GM21423 (cell line): ENCODE measurements around the gene METTL3.

Experiments
- ATAC-seq: cut with Tn5 transposase; IDR thresholded peaks from one replicate; pipeline ENCODE4 v1.9.1; 2021; ENCODE audit warnings: mild to moderate bottlenecking, moderate library complexity; ENCODE audit not compliant: unreplicated experiment

Gene METTL3

DNA sequence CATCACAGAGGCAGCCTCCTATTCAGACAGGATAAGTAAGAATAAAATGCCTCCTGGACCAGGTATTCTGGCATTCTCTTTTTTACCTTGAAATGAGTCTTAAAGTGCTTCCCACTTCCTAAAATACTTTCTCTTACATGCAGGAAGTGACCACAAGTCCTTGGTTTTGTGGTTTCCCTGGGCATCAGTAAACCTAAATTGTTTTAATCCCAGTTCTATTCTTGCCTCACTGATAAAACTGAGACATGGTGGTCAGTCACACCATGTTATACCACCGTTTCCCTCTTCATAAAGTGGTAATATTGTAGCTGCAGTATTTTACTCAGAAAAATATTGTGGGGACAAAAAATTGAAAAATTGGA, 16.2 kb upstream of the METTL3 start:
- ATAC-seq: no peak

DNA sequence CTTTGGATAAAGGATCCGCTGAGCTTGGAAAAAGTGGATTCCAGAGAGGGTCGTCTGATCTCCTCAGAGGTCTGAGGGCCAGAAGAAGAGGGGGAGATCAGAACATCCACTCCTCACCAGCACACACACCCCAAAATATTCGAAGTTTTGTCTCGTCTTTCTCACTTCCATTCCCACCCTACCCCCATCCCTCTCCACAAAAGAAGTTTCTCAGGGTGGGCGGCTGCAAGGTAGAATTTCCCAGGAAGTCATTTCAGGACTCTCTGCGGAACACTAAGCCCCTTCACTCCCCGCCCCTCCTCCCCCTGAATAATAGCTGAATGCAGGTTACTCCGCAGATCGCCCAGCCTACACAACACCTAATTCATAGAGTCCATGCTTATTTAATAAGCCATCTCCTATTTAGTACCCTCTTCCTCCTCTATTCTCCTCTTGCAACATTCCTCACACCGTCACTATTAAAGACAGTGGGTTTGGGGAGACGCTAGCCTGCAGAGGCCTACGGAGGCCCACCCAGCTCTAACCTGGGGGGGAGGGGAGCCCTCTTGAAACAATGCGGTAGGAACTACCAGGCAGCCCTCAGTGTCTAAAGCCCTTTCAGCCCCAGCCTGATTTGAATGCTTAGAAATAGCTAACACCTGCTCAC, 15.7 kb upstream of the METTL3 start:
- ATAC-seq: peak; percentile 50

DNA sequence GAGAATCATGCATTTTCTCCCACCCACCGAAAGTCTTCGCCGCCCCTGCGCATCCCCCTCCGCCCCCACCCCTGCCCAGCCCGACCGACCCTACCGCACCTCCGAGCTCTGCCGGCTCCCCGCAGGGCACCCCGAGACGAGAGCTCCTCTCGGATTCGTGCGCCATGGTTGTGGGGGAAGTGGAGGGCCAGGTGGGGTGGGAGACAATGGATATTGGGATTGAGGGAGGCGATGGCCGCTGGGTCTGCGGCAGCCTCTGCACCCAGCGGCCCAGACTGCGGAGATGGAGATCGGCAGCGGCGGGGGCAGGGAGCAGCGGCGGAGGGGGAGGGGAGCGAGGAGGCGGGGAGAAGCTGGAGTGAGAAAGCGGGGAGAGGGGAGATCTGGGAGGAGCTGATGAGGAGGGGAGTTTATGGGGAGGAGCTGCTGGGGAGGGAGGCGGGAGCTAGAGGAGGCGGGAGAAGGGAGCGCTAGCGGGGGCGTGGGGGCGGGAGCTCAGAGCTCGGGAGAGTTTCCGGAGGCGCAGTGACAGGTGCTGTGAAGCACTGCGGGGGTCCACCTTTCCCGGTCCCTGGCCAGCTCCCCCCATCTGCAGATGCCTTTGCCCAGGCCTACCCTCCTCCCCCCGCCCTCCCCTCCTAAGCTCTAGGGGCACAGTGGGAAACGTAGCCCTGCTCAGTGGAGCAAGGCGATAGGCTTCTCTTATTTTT, 15.0 kb upstream of the METTL3 start, which contains the start of gene SALL2:
SALL2 (minus strand) TSS at position 385 of the 710 bp plus-strand sequence; CDS start at position 166, 219 bp downstream.
- no peak for ATAC-seq

DNA sequence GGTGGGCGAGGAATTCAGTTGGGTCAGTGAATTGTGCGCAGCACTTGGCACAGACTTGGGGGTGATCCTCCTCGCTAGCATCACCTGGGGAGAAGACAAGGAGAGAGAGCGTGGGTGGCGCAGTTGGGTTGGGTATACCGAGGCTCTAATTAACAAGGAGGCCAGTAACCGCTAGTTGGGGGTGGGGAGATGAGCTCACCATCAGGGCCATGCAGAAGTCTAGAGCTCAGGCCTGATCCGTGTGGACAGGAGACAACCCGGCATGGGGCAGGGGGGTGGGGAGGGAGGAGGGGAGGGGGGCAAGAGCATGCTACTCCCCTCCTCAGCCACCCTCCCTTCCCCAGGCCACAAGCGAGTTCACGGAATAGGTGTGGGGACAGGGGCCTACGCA, 14.4 kb upstream of the METTL3 start:
- no peak for ATAC-seq

DNA sequence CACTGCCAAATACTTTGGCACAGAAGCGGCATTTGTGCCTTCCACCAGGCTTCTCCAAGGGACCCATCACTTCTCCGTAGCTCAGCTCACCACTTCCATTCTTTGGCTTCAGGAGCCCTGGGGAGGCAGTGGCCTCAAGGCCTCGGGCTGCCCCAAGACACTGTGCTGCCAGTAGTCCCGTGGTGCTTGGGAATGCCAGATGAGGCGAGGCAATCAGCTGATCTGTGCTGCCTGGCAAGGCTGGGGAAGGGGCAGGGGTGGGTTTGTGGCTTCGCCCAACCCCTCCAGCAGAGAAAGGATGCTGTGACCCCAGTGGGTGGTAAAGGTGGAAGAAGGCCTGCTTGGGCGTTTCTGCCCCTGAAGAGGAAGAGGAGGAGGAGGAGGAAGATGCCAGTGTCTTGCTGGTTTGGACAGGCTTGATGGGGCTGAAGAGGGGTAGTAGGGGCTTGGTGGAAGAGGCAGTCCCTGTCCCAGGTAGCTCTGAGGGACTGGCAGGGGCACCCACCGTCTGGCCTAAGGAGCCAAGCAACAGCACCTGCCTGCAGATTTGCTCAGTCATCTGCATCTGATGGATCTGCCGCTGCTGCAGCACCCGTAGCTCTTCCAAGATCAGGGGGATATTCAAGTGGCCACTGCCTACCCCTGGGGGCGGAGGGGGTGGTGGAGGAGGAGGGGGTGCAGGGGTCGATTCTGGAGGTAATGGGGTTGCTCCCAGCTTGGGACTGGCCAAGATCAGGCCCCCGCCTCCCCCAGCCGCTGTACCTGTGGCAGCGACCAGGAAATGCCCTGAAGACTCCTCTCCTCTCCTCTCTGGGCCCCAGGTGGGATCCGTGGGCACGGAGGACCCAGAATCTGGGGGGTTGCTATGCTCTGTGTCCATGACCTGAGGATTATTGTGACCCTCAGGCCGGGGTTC, 13.7 kb upstream of the METTL3 start:
- no peak for ATAC-seq

DNA sequence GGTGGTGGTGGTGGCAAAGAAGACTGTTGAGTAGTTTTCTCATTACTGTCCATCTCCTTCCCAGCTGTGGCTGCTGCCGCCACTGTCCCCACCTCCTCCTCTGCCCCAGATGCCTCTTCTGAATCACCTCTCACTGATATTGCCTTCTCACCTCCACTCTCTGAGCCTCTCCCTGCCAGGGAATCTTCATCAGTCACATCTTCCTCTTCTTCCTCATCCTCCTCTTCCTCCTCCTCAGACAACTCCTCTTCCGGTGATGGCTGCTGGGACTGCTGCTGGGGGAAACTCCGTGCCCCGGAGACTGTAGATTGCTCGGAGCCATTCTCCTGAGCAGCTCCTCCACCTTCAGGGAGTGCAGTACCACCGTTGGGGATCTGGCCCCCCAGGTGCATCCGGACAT, 12.1 kb upstream of the METTL3 start:
- ATAC-seq: no peak

DNA sequence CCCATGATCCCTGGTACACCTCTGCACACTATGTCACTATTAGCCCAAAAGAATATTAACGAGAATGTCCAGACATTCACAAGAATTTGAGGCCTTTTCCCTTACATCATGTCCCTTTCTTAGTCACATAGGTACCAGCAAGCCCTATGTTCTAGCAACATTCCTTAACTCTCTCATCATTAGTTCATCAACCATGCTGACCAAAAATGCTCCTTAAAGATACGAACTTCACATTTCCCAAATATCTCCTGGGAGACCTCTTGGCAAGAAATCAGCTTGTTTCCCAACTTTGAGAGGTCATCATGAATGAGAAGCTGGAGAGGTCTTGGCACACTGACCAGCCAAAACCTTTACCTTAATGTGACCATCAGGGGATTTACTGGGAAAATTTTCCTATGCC, 10.4 kb upstream of the METTL3 start:
- ATAC-seq: no peak

DNA sequence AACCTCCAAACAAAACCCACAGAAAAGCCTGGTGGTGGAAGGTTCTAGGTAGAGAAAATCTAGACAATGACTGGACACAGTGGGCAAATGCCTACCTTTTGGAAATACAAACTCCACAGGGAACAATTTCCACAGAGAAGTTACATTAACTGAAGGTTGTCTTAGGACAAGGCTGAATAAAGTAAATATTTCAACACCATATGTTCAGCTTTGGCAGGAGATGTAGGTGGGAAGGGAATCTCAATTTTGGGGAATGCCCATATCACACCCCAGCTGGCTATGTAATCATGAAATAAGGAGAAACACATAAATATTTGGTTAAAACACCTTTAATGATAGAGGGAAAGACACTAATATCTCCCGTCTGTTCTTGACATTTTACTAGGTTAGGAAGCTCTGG, 9.6 kb upstream of the METTL3 start:
- no peak for ATAC-seq

DNA sequence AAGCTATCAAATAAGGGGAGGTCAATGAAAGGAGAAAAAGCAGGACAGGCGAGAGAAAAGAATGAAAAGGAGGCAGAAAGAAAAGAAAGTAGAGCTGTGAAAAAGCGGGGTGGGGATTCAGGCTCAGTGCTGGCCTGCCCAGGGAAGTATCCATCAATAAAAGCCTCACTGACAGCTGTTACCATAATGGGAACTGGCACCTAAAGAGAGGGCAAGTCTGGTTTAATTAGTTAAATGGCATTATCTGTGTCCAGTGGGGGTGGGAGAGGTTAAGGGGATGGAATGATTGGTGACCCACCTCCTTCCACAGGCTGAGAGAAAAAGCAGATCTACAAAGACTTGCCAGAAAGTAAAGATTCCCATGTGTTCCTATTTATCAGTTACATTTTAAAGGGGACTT, 7.6 kb upstream of the METTL3 start:
- no peak for ATAC-seq

DNA sequence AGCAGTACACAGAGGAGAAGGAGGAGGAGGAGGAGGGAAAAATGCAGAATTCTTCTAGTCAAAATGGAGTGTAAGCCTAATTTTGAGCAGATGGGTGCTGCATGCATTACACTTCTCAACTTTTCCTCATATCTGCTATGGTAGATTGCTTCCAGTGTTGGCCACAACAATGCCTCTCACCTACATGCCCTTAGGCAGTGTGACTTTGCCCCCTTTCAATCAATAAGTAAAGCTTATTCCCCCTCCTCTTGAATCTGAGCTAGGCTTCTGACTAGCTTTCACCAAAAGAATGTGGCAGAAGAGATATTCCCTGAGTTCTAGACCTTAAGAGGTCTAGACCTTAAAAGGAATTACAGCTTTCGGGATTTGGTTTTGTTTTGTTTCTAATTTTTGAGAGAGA, 3.2 kb upstream of the METTL3 start:
- no peak for ATAC-seq

DNA sequence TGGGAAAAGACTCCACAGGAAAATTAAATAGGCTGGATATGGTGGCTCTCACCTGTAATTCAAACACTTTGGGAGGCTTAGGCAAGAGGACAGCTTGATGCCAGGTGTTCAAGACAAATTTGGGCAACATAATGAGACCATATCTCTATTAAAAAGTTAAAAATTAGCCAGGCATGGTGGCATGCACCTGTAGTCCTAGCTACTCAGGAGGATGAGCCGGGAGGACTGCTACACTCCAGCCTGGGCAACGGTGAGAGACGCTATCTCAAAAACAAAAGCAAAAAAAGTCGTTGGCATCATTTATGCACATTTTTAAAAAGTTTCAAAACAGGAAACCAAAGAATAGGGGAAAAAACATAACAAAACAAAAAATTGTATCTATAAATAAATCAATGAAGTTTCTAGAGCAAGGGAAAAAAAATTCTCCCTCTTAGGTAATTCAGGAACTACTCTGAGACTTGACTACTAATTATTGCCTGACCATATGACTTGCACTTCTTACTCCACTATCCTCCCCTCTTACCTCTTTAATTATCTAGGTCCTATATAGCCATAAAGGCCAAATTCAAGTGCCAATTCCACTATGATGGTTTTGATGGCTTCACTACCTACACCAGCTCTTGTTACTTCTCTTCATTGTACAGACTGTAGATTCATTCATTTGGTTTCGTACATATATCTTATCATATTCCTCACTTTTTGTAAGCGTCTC, 1.6 kb downstream of the METTL3 start:
- no peak for ATAC-seq

DNA sequence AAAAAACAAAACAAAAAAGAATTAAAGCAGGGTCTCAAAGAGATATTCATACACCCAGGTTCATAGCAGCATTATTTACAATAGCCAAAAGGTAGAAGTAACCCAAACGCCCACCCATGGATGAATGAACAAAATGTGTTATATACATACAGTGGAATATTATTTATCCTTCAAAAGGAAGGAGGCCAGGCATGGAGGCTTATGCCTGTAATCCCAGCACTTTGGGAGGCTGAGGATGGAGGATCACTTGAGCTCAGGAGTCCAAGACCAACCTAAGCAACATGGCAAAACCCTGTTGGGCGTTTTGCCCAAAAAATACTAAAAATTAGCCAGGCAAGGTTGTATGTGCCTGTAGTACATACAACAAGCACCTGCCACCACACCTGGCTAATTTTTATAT, 4.6 kb downstream of the METTL3 start:
- no peak for ATAC-seq

DNA sequence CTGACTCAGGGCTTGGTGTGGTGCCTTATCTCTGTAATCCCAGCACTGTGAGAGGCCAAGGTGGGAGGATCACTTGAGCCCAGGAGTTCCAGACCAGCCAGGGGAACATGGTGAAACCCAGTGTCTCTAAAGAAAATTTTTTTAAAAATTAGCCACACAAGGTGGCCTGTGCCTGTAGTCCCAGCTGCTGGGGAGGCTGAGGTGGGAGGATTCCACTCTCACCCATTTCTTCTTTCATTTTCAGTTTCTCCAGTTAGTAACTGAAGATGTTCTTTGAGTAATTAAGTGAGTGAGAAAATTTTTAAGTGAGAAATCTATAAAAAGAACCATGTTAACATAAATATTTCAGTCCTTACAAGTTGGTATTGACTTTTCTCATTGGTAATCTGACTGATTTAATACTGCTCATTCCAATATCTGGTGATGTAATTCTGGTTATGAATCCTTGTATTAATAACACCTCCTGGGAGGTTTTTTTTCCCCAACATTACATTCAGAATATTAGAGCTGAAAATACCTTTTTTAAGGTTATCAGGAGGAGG, 6.1 kb downstream of the METTL3 start:
- ATAC-seq: peak; percentile 88

DNA sequence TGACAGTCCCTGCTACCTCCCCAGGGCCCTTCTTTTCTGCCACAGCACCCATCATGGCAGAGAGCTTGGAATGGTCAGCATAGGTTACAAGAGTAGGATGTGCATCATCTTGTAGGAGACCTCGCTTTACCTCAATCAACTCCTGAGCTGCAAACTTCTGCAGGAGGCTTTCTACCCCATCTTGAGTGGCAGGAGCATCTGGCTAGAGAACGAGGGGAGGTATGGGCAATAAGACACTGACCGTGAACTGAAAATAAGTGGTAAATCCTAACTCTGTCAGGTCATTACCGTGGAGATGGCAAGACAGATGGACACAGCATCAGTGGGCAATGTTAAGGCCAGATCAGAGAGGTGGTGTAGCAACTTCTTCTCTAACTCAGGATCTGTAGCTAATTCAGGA, 7.8 kb downstream of the METTL3 start:
- no peak for ATAC-seq

DNA sequence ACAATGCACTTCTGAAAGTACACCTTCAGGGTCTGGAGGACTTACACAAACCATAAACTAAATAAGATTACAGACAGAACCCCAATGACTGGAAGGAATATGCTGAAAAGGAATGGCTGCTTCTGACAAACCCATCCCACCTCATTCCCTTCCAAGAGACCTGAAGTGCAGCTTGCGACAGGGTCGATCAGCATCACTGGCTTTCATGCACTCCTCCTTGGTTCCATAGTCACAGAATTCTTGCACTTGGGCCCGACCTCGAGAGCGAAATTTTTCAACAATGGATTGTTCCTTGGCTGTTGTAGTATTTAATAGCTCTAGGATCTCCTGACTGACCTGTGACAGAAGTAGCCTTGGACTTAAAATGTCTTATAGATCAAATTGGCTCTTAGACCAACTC, 9.6 kb downstream of the METTL3 start:
- no peak for ATAC-seq

DNA sequence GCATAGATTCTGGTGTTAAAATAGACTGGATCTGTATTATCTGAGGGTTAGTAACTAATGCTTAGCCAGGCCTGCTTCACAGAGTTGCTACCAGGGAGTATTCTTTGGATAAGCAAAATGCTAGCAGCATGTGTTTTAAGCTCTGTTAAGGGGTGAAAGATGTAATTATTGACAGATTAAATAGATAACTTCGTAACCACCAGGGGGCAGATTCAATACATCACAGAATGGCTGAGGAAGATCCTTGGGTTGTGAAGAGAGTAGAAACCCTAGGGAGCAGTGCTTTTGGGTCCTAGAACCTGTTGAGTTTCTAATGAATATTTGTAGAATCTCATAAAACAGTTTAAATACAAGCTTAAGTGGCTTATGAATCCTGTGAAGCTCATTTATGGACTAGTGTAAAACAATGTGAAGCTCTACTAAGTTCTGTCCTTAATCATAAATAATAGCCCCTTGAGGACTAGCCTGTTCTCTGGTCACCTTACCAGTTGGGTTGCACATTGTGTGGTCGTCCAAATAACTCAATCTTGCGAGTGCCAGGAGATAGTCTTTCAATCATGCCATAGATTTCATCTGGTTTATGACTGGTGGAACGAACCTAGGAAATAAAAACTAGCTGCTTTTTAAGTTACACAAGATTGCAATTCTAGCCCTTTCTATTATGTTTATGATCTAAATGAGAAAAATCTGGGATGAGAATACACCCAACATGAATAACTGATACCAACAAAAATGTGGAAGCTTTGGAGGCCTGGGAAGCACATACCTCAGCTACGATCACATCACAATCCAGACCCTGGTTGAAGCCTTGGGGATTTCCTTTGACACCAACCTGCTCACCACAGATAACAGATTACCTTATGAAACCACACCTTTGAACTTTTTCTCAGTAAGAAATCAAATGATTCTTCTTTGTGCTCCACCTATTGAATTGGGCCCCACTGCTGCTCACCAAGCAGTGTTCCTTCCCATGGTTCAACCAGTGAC, 12.3 kb downstream of the METTL3 start:
- peak; percentile 50 for ATAC-seq

DNA sequence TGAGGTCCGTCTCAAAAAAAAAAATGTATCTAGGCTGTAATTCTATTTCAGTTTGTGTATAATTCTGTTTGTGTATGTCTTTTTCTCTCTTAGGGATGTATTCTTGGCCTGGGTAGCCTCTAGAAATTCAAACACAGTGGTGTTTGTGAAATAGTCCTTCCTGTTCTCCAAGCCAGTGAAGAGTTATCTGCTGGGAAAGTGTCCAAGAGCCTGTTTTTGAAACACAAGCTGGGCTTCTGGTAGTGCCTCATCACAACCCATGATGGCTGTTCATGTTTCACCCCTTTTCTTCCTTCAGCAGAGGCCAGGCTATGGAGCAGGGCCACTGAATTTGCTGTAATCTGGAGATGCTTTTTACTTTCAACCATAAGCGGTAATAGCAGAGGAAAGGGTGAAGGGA, 14.7 kb downstream of the METTL3 start:
- no peak for ATAC-seq

DNA sequence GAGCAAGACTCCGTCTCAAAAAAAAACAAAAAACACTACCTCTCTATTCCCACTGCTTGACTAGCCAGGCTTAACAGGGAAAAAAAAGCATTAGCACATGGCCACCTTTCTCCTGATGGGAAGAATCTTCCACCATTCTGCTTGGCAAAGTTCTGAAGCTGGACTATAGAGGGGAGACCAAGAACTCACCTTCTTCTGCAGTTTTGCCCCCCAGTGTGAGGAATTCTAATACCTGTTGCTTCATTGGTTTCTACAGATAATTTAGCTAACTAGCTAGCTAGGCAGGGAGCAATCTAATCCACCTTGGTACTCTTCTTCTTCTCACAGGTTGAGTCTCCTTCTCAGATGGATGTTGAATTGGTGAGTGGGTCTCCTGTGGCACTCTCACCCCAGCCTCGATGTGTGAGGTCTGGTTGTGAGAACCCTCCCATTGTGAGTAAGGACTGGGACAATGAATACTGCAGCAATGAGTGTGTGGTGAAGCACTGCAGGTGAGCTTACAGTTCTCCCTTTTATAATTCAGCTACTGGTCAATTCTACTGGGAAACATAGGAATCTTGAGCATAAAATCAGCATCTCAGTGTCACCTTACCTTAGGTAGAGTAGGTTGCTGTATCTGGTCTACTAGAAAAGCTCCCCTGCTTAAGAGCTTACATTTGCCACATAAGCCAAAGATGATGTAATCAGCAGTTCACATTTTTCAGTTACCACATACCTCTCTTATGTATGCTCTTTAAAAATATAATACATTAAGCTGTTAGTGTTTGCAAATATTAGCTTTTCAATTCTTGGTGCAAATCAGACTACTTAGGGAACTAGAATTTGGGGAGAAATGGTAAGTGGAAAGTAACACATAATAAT, 16.0 kb downstream of the METTL3 start:
- no peak for ATAC-seq

DNA sequence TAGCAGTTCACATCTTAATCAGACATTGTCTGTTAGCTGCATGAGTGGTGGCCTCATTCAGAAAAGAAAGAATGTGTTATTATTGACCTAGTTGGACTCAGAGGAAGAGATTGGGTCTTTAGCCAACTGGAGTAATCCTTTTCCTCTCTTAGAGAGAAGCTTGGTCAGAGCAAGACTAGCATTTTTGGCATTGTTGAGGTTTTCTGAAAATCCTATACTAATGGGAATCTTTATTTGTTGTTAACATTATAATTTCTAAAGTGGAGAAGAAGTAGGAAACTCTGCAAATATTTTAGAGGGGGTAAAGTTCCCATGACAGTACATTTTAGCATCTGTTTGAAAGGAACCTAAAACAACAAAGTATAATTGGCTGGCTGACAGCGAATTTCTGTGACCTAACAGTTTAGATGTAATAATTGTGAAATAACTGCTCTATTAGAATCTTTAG, 24.5 kb downstream of the METTL3 start:
- ATAC-seq: no peak
